SK-N-SH (cell line): Measurements from ENCODE around the gene UBE3B.

ENCODE experiments used
- CTCF ChIP-seq: fragments of 200-600 bp; sonication (generic); IDR thresholded peaks from 2 replicates; pipeline ENCODE4 v1.6.1; 2017; ENCODE audit warnings: antibody characterized with exemption, mild to moderate bottlenecking, moderate library complexity
- TAF1 ChIP-seq: IDR thresholded peaks from 2 replicates; pipeline ENCODE4 v1.6.1; 2012; ENCODE audit warnings: low read depth, mild to moderate bottlenecking, low read length, moderate library complexity, borderline replicate concordance

GRCh38 chr12:109537136-109537535, 59.7 kb downstream of the UBE3B start:
- no peak for TF ChIP-seq TAF1
- TF ChIP-seq CTCF = no peak
